ENCODE measurements around the gene RASGEF1C. TPM values are rescaled to one million over a fixed set of nuclear protein-coding genes. Genes with fewer than 3 reads are reported as not detected.

Gene RASGEF1C
- 0.29 TPM in 1 of 2 replicates, not detected in the other for total RNA-seq (2014; rRNA removed)
- Bru-seq, nascent RNA, result percentile 16 among the genes with signal in this experiment
- percentile 15 among the genes with signal in this experiment for BruChase-seq, experiment 1, labeled RNA remaining after a 6-hour chase
- BruChase-seq, experiment 2, labeled RNA remaining after a 2-hour chase, result percentile 22 among the genes with signal in this experiment
- long read RNA-seq, result 0 reads

- H3K9me3 ChIP-seq (ENCODE audit: low read length), result no peaks in the 10 kb centered on the region
- intact Hi-C loops (cut with micrococcal nuclease), result loop anchor here (5.0 kb wide), 1 partner anchor 82 kb away; no protein-coding TSS in a partner anchor
- H3K9me2 ChIP-seq (replicated peaks; ENCODE audit: low read length), result no peaks in the 10 kb centered on the region
- ChIA-PET POLR2A (ENCODE audit: unreplicated experiment) (no interaction called here), CTCF (interaction anchor here (0.6 kb wide), 1 partner anchor 80 kb away, joined by 3 read pairs; no protein-coding TSS in a partner anchor)
- H3K36me3 ChIP-seq (ENCODE audit: low read depth, low read length), result no peaks in the 10 kb centered on the region
- no peak for TF ChIP-seq EZH2 (IDR thresholded peaks at IDR 0.05; ENCODE audit: low read length, unreplicated experiment)
- no peak for TF ChIP-seq CTCF (conservative IDR thresholded peaks at IDR 0.05; ENCODE audit: low read depth, low read length)
- TF ChIP-seq EZH2phosphoT487 (IDR thresholded peaks at IDR 0.05; ENCODE audit: borderline replicate concordance, low read length), result no peak
- H3K4me3 ChIP-seq (ENCODE audit: low read length), result peak within 1 kb of the TSS; percentile 58
- H3K4me1 ChIP-seq (ENCODE audit: insufficient read depth, low read length), result peaks cover 11% of the 10 kb centered on the region
- H3K4me2 ChIP-seq (ENCODE audit: low read length), result peak within 1 kb of the TSS; percentile 76
- H3F3A ChIP-seq (ENCODE audit: low read length, unreplicated experiment), result no peaks in the 10 kb centered on the region
- no peaks in the 10 kb centered on the region for H4K20me1 ChIP-seq (ENCODE audit: low read length)
- no peaks in the 10 kb centered on the region for H3K27me3 ChIP-seq (ENCODE audit: low read length)
- no peaks in the 10 kb centered on the region for H3K79me2 ChIP-seq (ENCODE audit: low read length)
- H3K9ac ChIP-seq (ENCODE audit: low read length), result 0 out of 2 replicates have a peak within 1 kb of the TSS, but pooled peaks have one; percentile 20
- peak within 1 kb of the TSS; percentile 67 for H2AFZ ChIP-seq (ENCODE audit: low read length)
- BruUV-seq (replicated peaks), result no TSS peak
- DNase-seq (peak; percentile 74), ATAC-seq (peak; percentile 79)
- no peak within 1 kb of the TSS for H3K27ac ChIP-seq (ENCODE audit: low read length)
Measured at GRCh38 chr5:180209137-180209581, at the start of gene RASGEF1C. Gene RASGEF1C (minus strand): TSS chr5:180209211. CDS start chr5:180138052, 71,159 bp downstream.

- Histone ChIP-seq H2AFZ (ENCODE audit: low read length) (no peak overlapping the region), H3K9ac (ENCODE audit: low read length) (no peak overlapping the region), H3K9me2 (replicated peaks; ENCODE audit: low read length) (no peaks in the 10 kb centered on the region), H3K36me3 (ENCODE audit: low read depth, low read length) (peaks cover 70% of the 10 kb centered on the region), H3K4me2 (ENCODE audit: low read length) (no peak overlapping the region), H3K79me2 (ENCODE audit: low read length) (no peaks in the 10 kb centered on the region), H3K9me3 (ENCODE audit: low read length) (peaks cover 38% of the 10 kb centered on the region), H4K20me1 (ENCODE audit: low read length) (no peaks in the 10 kb centered on the region), H3K4me3 (ENCODE audit: low read length) (no peak overlapping the region), H3F3A (ENCODE audit: low read length, unreplicated experiment) (no peaks in the 10 kb centered on the region), H3K27me3 (ENCODE audit: low read length) (no peaks in the 10 kb centered on the region), H3K4me1 (ENCODE audit: insufficient read depth, low read length) (no peaks in the 10 kb centered on the region), H3K27ac (ENCODE audit: low read length) (no peak overlapping the region)
- BruUV-seq (replicated peaks), result no TSS peak
- intact Hi-C loops (cut with micrococcal nuclease), result no loop called here
- POLR2A ChIA-PET (ENCODE audit: unreplicated experiment), result no interaction called here
- CTCF ChIA-PET, result no interaction called here
- no peak for ATAC-seq
- DNase-seq, result no peak
- TF ChIP-seq CTCF (conservative IDR thresholded peaks at IDR 0.05; ENCODE audit: low read depth, low read length) (no peak), EZH2phosphoT487 (IDR thresholded peaks at IDR 0.05; ENCODE audit: borderline replicate concordance, low read length) (no peak)
Measured at GRCh38 chr5:180253036-180253824, 44.2 kb upstream of the RASGEF1C start.

- Histone ChIP-seq H4K20me1 (ENCODE audit: low read length) (no peaks in the 10 kb centered on the region), H3K9me3 (ENCODE audit: low read length) (peaks cover 24% of the 10 kb centered on the region), H3K4me1 (ENCODE audit: insufficient read depth, low read length) (no peaks in the 10 kb centered on the region), H3K27ac (ENCODE audit: low read length) (no peak overlapping the region), H3K79me2 (ENCODE audit: low read length) (no peaks in the 10 kb centered on the region), H3K9ac (ENCODE audit: low read length) (no peak overlapping the region), H3K27me3 (ENCODE audit: low read length) (no peaks in the 10 kb centered on the region), H3K4me3 (ENCODE audit: low read length) (no peak overlapping the region), H3F3A (ENCODE audit: low read length, unreplicated experiment) (no peaks in the 10 kb centered on the region), H3K9me2 (replicated peaks; ENCODE audit: low read length) (no peaks in the 10 kb centered on the region), H3K36me3 (ENCODE audit: low read depth, low read length) (peaks cover 67% of the 10 kb centered on the region), H3K4me2 (ENCODE audit: low read length) (no peak overlapping the region), H2AFZ (ENCODE audit: low read length) (no peak overlapping the region)
- ChIA-PET POLR2A (ENCODE audit: unreplicated experiment) (no interaction called here), CTCF (no interaction called here)
- no peak for TF ChIP-seq EZH2phosphoT487 (IDR thresholded peaks at IDR 0.05; ENCODE audit: borderline replicate concordance, low read length)
- TF ChIP-seq EZH2 (IDR thresholded peaks at IDR 0.05; ENCODE audit: low read length, unreplicated experiment), result no peak
- no peak for TF ChIP-seq CTCF (conservative IDR thresholded peaks at IDR 0.05; ENCODE audit: low read depth, low read length)
- intact Hi-C loops (cut with micrococcal nuclease), result no loop called here
- DNase-seq (no peak), ATAC-seq (no peak)
- no TSS peak for BruUV-seq (replicated peaks)
Measured at GRCh38 chr5:180251887-180252286, 42.9 kb upstream of the RASGEF1C start.

Measured in PC-3 (cell line).